Thymus (tissue), 11 donors: ENCODE data around the gene DSN1. TPM values are rescaled to one million over a fixed set of nuclear protein-coding genes. Genes with fewer than 3 reads are reported as not detected.

ENCODE experiments used
- DNase-seq, 9 donors: peaks; one replicate each; pipeline ENCODE4 v3.0.0-alpha.2; 2013; ENCODE audit warnings: low spot score in 9 of 9, low read depth in 6 of 9, missing footprints in 1 of 9
- H3K27ac ChIP-seq, 2 donors: one replicate each; pipeline ENCODE4 v1.5.1; 2013; ENCODE audit warnings: control low read depth in 1 of 2, low read depth in 1 of 2, low read length in 1 of 2, mild to moderate bottlenecking in 1 of 2, moderate library complexity in 1 of 2
- H3K27me3 ChIP-seq, 2 donors: one replicate each; pipeline ENCODE4 v1.5.1; 2013; ENCODE audit warnings: low read length in 1 of 2; ENCODE audit not compliant: control insufficient read depth in 2 of 2, insufficient read depth in 1 of 2
- H3K36me3 ChIP-seq, 2 donors: one replicate each; pipeline ENCODE4 v1.5.1; 2013; ENCODE audit warnings: low read length in 1 of 2, mild to moderate bottlenecking in 1 of 2, moderate library complexity in 1 of 2; ENCODE audit not compliant: control insufficient read depth in 2 of 2, insufficient read depth in 2 of 2
- H3K4me1 ChIP-seq, 2 donors: one replicate each; pipeline ENCODE4 v1.5.1; 2013; ENCODE audit warnings: low read length in 2 of 2; ENCODE audit not compliant: control insufficient read depth in 2 of 2, insufficient read depth in 2 of 2
- H3K4me3 ChIP-seq, 2 donors: one replicate each; pipeline ENCODE4 v1.5.1; 2013; ENCODE audit warnings: low read length in 2 of 2, control low read depth in 1 of 2, mild to moderate bottlenecking in 1 of 2
- H3K9me3 ChIP-seq, 2 donors: one replicate each; pipeline ENCODE4 v1.5.1; 2013; ENCODE audit warnings: low read length in 1 of 2, mild to moderate bottlenecking in 1 of 2; ENCODE audit not compliant: control insufficient read depth in 2 of 2, insufficient read depth in 1 of 2
- WGBS: extraction: QIAGEN DNeasy Blood & Tissue Kit; methylation state at CpG from one replicate; pipeline ENCODE4 v1.1.7; 2013; 5-methylcytosine and 5-hydroxymethylcytosine counted together
- polyA plus RNA-seq: library from polyadenylated mRNA; stranded (reverse); fragments of 200-250 nt; gene quantifications from one replicate; pipeline ENCODE4 v1.2.3, GENCODE V29; 2013
- total RNA-seq: library from RNA; stranded (reverse); fragments of 120-200 nt; gene quantifications from one replicate; pipeline ENCODE4 v1.2.4, GENCODE V29; 2013
- donor health status: healthy.

DSN1 gene
- total and polyA plus RNA-seq, 2 donors, result 16.4 to 20.6 TPM

GRCh38 chr20:36754656-36755222, 18.8 kb downstream of the DSN1 start:
- WGBS, result 47% methylated on average over 2 of the region's 2 CpGs
- H3K36me3 ChIP-seq, result peaks cover 31 to 71% of the 10 kb centered on the region in 2 donors
- H3K9me3 ChIP-seq, result no peaks in the 10 kb centered on the region
- H3K27ac ChIP-seq, result no peak overlapping the region
- H3K4me3 ChIP-seq, result no peak overlapping the region
- H3K27me3 ChIP-seq, result no peaks in the 10 kb centered on the region
- peak in 7 of 9 donors; percentile 18 to 74 (median 38) for DNase-seq
- H3K4me1 ChIP-seq, result no peaks in the 10 kb centered on the region

GRCh38 chr20:36752582-36752981, 21.0 kb downstream of the DSN1 start:
- no peak overlapping the region for H3K4me3 ChIP-seq
- H3K36me3 ChIP-seq, result peaks cover 28 to 60% of the 10 kb centered on the region in 2 donors
- H3K27me3 ChIP-seq, result no peaks in the 10 kb centered on the region
- H3K4me1 ChIP-seq, result no peaks in the 10 kb centered on the region
- WGBS, result 98% methylated on average over 5 of the region's 5 CpGs
- DNase-seq, result no peak
- H3K27ac ChIP-seq, result no peak overlapping the region
- H3K9me3 ChIP-seq, result no peaks in the 10 kb centered on the region

GRCh38 chr20:36745927-36746659, 27.5 kb downstream of the DSN1 start, which contains the start of gene NDRG3:
Gene NDRG3 (minus strand): TSS chr20:36746090. CDS start chr20:36721735, 24,355 bp downstream.
- WGBS, result 4% methylated on average over 63 of the region's 63 CpGs
- peak; percentile 79 to 96 (median 84) for DNase-seq
- H3K27ac ChIP-seq, result peak within 1 kb of the TSS in 1 of 2 donors; percentile 38
- H3K27me3 ChIP-seq, result peaks cover 0 to 5% of the 10 kb centered on the region in 2 donors
- H3K4me3 ChIP-seq, result peak within 1 kb of the TSS; percentile 58 to 71
- H3K9me3 ChIP-seq, result no peaks in the 10 kb centered on the region
- peaks cover 4 to 10% of the 10 kb centered on the region in 2 donors for H3K4me1 ChIP-seq
- H3K36me3 ChIP-seq, result peaks cover 5% of the 10 kb centered on the region in 2 donors

GRCh38 chr20:36745234-36745926, 28.2 kb downstream of the DSN1 start:
- WGBS, result 13% methylated on average over 44 of the region's 44 CpGs
- Histone ChIP-seq H3K27me3 (peaks cover 0 to 5% of the 10 kb centered on the region in 2 donors), H3K36me3 (no peaks in the 10 kb centered on the region)

GRCh38 chr20:36744764-36745191, 28.8 kb downstream of the DSN1 start:
- Histone ChIP-seq H3K4me3 (peak overlapping the region in 1 of 2 donors; percentile 71), H3K4me1 (peaks cover 4 to 10% of the 10 kb centered on the region in 2 donors), H3K27ac (no peak overlapping the region), H3K27me3 (peaks cover 0 to 5% of the 10 kb centered on the region in 2 donors), H3K9me3 (no peaks in the 10 kb centered on the region), H3K36me3 (no peaks in the 10 kb centered on the region)
- no peak for DNase-seq
- 73% methylated on average over 8 of the region's 8 CpGs for WGBS

More at GRCh38 chr20:36745234-36745926, 28.2 kb downstream of the DSN1 start:
- Histone ChIP-seq H3K4me1 (peaks cover 4 to 10% of the 10 kb centered on the region in 2 donors), H3K9me3 (no peaks in the 10 kb centered on the region), H3K27ac (no peak overlapping the region), H3K4me3 (peak overlapping the region; percentile 58 to 71)
- peak in 1 of 9 donors; percentile 24 for DNase-seq

GRCh38 chr20:36744243-36744642, 29.3 kb downstream of the DSN1 start:
- no peaks in the 10 kb centered on the region for H3K9me3 ChIP-seq
- no peak overlapping the region for H3K27ac ChIP-seq
- H3K27me3 ChIP-seq, result peaks cover 0 to 5% of the 10 kb centered on the region in 2 donors
- 93% methylated on average over 4 of the region's 4 CpGs for WGBS
- no peak overlapping the region for H3K4me3 ChIP-seq
- no peak for DNase-seq
- peaks cover 4 to 10% of the 10 kb centered on the region in 2 donors for H3K4me1 ChIP-seq
- H3K36me3 ChIP-seq, result no peaks in the 10 kb centered on the region

GRCh38 chr20:36742558-36742957, 31.0 kb downstream of the DSN1 start:
- Histone ChIP-seq H3K27me3 (peaks cover 0 to 5% of the 10 kb centered on the region in 2 donors), H3K4me3 (no peak overlapping the region), H3K27ac (no peak overlapping the region), H3K4me1 (peaks cover 4 to 10% of the 10 kb centered on the region in 2 donors), H3K9me3 (no peaks in the 10 kb centered on the region), H3K36me3 (no peaks in the 10 kb centered on the region)
- DNase-seq, result no peak
- WGBS, result 98% methylated on average over 2 of the region's 2 CpGs

GRCh38 chr20:36741072-36741471, 32.5 kb downstream of the DSN1 start:
- Histone ChIP-seq H3K27ac (no peak overlapping the region), H3K9me3 (no peaks in the 10 kb centered on the region), H3K27me3 (peaks cover 0 to 5% of the 10 kb centered on the region in 2 donors), H3K4me1 (peaks cover 2 to 9% of the 10 kb centered on the region in 2 donors), H3K4me3 (no peak overlapping the region), H3K36me3 (no peaks in the 10 kb centered on the region)
- DNase-seq, result no peak
- WGBS, result 97% methylated on average over 4 of the region's 4 CpGs

GRCh38 chr20:36737183-36737499, 36.4 kb downstream of the DSN1 start:
- DNase-seq, result no peak
- H3K36me3 ChIP-seq, result no peaks in the 10 kb centered on the region
- 98% methylated on average over 6 of the region's 6 CpGs for WGBS
- H3K4me3 ChIP-seq, result no peak overlapping the region
- H3K27ac ChIP-seq, result no peak overlapping the region
- peaks cover 0 to 3% of the 10 kb centered on the region in 2 donors for H3K4me1 ChIP-seq
- H3K27me3 ChIP-seq, result no peaks in the 10 kb centered on the region
- no peaks in the 10 kb centered on the region for H3K9me3 ChIP-seq
